GM19372 (cell line): ENCODE measurements around the gene RBX1.
"Not testable (repeated sequence)": the region's sequence is repeated elsewhere in the genome, so short reads cannot be mapped to it uniquely, and the experiment has no call there.

Experiments
- ATAC-seq: cut with Tn5 transposase; IDR thresholded peaks from one replicate; pipeline ENCODE4 v1.9.1; 2021; ENCODE audit warnings: mild to moderate bottlenecking, low read depth, moderate library complexity; ENCODE audit not compliant: unreplicated experiment

Gene RBX1

DNA sequence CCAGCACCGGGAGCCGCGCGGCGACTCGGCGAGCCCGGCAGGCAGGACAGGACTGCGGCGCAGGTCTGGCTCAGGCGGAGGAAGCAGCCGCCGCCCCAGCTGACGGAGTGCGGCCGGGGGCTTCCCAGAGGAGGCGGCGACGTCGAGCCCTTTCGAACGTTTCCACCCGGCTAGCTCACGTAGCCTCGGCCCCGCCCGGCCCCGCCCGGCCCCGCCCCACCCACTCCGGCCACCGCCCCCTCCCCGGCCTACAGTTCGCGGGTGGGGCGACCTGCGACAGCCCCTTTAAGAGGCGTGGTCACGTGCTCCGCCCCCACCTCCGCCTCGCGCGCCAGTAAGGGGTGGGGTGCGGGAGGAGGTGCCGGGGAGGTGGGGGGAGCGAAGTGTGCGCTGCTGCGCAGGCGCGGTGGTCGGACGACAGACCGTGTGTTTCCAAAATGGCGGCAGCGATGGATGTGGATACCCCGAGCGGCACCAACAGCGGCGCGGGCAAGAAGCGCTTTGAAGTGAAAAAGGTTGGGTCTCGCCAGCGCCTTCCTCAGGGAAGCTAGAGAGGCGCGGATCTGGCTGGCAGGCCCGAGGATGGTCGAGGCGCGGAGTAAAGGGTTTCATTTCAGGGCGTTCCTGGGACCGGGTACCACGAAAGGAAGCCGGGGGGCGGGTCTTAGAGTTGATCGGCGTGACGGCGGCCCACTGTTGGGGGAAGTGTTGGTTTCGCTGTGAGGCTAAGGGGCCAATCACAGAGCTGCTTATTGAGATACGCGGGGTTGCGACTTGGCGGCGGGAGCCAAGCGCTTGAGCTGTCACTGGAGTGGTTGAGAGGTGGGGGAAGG lies at the start of gene RBX1:
Gene RBX1 (plus strand): TSS at position 417 of the 833 bp plus-strand sequence. CDS start 21 bp downstream, at position 438.
- peak; percentile 72 for ATAC-seq

DNA sequence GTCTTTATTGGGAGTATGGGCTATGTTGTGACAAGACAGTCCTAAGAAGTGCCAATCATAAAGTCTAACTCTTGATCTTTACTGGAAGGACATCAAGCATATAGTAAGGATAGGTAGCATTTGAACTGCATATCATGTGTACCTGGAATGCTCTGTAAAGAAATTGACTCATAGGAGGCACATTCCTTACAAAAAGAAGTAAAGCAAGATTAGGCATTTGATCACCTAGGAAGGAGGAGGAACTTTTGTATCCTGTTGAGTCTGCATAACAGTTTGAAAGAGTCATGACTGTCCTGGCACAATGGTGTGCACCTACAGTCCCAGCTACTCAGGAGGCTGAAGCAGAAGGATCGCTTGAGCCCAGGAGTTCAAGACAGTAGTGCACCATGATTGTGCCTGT lies 47.1 kb upstream of the RBX1 start:
- ATAC-seq, result no peak

DNA sequence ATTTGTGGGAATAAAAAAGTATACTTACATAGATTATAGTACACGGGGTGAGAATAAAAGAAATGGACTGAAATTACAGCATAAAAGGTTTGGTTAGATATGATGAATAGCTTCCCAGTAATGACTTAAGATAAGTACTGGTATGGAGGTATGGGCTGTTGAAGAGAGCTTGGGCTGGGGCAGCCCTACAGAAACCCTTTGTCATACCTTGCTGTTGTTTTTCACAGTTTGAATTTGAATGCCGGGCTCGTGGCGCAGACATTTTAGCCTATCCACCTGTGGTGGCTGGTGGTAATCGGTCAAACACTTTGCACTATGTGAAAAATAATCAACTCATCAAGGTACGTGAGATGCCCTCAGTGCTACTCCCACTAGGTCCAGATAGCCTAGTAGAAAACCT lies 42.3 kb upstream of the RBX1 start:
- ATAC-seq, result no peak

DNA sequence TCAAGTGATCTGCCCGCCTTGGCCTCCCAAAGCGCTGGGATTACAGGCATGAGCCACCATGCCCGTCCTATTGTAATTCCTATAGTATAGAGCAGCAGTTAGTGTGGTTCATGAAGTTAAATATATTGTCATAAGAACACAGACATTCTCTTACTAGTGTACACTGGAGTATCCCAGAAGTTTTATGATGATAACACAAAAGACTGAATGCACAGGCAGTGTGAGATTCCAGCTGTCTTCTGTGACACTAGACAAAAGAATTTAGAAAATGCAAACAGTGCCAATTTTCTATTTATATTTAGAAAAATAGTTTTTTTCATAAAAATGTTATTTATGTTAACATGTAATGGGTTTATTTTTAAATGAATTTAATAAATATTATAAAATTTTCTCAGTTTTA lies 39.4 kb upstream of the RBX1 start:
- no peak for ATAC-seq

DNA sequence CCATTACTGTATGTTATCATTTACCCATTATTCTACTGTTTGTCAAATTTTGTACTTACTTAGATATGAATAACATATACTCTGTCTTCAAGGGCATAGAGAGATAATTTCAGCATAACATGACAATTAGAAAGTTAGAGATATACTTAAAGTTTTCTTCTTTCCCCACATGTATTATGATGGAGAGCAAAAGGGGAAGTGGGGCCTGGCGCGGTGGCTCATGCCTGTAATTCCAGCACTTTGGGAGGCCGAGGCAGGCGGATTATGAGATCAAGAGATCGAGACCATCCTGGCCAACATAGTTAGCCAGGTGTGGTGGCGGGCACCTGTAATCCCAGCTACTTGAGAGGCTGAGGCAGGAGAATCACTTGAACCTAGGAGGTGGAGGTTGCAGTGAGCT lies 38.2 kb upstream of the RBX1 start:
- not testable (repeated sequence) for ATAC-seq

DNA sequence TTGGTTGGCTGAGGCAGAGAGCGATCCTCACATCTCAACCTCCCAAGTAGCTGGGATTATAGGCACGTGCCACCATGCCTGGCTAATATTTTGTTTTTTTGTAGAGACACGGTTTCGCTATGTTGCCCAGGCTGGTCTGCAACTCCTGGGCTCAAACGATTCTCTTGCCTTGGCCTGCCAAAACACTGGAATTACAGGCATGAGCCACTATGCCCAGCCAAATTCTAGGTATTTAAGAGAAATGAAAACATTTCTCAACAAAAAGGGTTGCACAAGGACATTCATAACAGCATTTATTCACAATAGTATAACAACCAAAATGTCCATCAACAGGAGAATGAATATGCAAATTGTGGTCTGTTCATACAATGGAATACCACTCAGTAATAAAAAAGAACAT lies 31.7 kb upstream of the RBX1 start:
- no peak for ATAC-seq

DNA sequence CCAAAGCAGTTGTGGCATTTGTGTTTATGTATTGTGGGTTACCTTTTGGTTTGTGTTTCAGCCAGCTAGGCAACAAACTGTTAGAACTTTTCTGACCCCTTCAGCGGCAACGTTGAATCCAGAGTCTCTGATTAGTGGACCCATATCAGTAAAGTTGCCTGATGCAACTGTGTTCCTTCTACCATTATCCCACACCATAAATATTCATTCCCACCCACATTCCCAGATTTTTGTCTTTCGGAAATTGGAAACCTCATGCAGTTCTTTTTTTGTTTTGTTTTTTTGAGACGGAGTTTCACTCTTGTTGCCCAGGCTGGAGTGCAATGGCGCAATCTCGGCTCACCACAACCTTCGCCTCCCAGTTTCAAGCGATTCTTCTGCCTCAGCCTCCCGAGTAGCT lies 30.7 kb upstream of the RBX1 start:
- no peak for ATAC-seq

DNA sequence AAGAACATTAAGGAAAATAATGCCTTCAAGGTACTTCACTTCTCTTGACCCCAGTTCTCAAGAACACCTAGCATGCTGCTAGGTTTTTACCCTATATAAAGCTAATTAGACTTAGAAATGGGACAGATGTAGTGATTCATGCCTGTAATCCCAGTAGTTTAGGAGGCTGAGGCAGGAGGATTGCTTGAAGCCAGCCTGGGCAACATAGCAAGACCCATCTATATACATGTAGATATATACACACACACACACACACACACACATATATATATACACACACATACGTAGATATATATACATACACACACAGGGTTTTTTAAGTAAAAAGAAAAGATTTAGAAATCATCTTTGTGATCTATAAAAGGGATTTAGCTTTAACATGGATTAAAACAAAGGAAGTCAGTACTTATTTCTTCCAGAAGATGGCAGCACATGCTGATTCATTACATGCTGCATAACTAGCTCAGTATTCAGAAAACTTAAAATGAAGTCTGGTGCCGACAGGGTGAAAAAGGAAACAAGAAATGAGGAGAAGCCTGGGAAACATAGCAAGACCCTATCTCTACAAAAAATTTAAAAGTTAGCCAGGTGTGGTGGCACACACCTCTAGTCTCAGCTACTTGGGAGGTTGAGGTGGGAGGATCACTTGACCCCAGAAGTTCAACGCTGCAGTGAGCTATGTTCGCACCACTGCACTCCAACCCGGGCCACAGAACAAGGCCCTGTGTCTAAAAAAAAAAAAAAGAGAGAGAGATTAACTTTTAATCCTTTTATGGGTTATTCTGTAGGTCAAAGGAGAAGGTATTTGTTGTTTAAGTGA lies 28.5 kb upstream of the RBX1 start:
- no peak for ATAC-seq

DNA sequence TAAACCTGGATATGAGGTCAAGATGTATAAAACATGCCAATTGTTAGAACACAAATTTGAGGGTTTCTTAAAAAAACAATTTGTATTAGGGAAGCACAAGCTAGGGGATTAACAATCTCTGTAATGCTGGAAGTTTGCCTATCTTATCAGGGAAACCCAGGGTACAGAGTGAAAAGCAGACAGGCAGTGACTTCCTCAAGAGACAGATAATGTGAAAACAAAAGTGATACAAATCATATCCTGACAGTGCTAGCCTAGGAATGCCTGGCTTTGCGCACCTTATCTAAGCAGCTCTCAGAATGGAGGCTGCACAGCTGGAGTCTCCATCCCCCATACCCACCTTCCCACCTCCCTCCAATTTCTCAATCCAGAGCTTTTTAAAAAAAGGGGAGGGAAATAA lies 22.5 kb upstream of the RBX1 start:
- ATAC-seq, result no peak

DNA sequence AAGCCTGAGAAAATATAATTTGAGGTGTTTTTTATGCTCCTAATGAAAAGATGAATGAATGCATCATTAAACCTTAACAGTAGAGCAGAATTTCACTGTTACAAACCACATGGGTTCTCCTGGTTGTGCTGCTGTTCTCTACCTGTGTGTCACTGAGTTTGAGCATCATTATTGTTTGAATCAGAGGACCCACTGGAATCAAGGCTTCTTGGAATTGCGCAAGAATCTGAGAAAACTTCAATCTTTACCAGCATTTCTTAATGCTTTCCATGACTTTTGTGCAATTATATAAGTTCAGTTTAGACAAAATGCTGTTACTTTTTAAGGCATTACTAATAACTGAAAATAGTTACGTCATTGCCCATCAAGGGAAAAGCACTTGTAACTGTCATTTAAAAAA lies 18.8 kb upstream of the RBX1 start:
- ATAC-seq, result no peak

DNA sequence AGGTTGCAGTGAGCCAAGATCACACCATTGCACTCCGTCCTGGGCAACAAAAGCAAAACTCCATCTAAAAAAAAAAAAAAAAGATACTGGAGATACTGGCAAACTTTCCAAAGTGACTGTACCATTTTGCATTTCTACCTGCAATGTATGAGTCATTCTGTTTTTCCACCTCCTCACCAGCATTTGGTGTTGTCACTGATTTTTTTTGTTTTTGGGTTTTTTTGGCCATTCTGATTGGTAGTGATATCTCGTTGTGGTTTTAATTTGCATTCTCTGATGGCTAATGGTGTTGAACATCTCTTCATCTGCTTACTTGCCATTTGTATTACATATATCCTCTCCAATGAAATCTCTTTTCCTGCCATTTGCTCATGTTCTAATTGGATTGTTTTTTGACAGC lies 12.0 kb upstream of the RBX1 start:
- ATAC-seq, result no peak

DNA sequence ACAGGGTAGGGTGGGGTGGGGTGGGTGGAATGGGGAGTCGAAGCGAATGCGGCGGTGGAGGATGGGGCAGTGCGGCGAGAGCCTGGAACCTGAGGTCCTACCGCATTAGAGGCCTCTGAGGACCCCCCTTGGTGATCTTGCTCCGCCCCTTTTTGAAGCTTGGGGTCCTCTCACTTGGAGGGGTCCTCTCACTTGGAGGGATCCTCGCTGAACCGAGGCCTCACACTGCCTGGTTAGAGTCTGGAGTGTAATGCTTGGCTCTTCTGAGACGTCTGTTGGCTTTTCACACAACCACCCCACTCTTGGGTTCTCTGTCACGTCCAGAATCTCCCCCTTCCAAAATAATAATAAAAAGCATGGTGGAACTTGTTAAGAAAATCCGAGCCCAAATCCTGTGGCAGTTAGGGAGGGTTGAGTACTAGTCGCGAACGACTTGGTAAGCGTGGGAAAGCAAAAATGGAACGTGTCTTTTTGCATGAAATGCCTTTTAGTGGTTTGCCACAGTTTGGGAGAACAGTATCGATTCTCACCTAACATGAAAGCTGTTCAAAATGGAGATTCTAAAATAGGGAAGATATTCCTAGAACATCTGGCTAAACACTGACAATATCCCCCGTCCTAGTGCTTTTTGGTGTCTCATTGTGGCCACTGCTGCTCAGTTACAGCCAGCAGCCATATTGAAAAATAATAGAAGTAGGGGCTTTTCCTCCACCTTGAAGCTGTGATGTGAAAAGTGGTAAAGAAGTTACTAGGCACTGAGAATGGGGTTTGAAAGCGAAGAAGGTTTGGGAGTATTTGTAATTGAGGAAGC lies 822 bp downstream of the RBX1 start:
- no peak for ATAC-seq

DNA sequence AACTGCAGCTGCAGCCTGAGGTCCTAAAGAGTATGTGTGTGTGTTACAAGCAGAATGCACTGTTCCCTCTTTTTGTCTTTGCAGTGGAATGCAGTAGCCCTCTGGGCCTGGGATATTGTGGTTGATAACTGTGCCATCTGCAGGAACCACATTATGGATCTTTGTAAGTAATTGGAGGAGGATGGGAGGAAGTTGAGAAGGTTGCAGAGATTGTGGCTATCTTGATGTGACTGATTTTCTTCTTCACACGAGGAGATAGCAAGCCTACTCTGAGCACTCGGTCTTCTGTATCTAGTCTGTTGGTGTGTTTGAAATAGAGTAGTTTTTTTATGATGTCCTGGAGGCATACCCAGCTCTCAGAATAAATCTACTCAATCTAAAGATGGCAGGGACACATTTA lies 2.3 kb downstream of the RBX1 start:
- ATAC-seq, result no peak

DNA sequence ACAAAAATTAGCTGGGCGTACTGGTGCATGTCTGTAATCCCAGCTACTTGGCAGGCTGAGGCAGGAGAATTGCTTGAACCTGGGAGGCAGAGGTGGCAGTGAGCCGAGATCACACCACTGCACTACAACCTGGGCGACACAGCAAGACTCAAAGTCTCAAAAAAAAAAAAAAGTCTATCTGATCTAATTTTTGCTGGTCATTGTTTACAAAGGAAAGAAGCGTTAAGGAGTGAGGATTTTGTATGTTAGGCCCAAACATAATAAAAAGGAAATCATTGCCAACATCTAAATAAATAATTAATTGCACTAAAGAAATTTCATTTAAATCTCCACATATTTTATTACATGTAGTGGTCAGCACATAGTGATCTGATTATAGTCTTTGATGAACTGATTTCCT lies 2.9 kb downstream of the RBX1 start:
- no peak for ATAC-seq

DNA sequence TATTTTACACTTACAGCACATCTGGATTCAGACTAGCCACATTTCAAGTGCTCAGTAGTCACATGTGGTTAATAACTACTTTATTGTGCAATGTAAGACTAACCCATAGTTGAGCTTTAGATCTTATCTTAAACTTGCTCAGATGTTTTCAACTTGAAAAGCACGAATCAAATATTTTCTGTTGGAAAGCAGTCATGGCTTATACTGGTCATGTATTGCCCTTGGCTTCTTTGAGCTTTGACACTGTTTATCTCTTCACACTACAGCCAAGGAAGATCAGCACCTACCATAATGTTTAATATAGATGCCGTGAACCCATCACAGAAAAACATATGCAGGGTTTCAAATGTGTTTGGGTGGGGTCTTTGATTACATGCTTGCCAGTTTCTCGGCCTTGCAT lies 4.4 kb downstream of the RBX1 start:
- ATAC-seq, result no peak

DNA sequence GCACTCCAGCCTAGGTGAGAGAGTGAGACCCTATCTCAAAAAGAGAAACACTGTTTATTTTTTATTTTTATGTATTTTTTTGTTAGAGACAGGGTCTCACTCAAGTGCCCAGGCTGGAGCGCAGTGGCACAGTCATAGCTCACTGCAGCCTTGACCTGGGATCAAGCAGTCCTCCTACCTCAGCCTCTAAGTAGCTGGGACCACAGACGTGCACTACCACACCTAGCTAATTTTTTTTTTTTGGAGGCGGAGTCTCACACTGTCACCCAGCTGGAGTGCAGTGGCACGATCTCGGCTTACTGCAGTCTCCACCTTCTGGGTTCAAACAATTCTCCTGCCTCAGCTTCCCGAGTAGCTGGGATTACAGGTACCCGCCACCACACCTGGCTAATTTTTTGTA lies 6.4 kb downstream of the RBX1 start:
- ATAC-seq, result no peak

DNA sequence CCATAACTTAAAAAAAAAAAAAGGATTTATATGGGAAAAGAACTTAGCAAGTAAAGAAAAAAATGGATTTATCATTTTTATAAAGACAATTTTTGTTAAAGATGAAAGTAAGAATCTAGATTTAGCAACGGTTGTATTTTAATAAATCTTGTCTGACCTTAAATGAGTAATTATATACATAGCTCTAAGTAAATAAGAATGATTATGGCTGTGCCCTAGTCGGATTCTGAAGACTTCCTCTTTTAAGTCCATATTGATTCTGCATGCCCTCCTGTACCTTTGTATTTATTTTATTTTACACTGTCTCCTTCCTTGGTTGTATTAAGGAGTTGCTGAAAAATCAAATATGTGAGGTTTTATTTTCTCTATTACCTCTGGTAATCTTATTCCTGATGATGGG lies 7.1 kb downstream of the RBX1 start:
- no peak for ATAC-seq

DNA sequence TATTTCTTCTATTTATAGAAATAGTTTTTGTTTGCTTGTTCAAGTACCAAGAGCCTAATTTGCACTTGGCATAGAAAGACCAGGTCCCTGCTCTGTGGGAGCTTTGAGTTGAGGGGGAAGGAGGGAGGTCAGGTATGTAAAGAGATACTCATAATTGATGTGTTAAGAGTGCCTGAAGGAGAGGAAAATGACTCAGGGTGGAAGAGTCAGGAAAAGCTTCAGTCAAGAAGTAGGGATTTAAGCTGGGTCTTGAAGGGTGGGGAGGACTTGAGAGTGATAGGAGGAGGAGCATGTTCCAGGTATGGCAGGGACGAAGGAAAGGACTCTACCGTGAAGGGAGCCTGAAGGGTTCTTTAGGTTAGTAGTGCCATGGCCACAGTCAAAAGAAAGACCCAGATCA lies 9.0 kb downstream of the RBX1 start:
- ATAC-seq, result no peak

DNA sequence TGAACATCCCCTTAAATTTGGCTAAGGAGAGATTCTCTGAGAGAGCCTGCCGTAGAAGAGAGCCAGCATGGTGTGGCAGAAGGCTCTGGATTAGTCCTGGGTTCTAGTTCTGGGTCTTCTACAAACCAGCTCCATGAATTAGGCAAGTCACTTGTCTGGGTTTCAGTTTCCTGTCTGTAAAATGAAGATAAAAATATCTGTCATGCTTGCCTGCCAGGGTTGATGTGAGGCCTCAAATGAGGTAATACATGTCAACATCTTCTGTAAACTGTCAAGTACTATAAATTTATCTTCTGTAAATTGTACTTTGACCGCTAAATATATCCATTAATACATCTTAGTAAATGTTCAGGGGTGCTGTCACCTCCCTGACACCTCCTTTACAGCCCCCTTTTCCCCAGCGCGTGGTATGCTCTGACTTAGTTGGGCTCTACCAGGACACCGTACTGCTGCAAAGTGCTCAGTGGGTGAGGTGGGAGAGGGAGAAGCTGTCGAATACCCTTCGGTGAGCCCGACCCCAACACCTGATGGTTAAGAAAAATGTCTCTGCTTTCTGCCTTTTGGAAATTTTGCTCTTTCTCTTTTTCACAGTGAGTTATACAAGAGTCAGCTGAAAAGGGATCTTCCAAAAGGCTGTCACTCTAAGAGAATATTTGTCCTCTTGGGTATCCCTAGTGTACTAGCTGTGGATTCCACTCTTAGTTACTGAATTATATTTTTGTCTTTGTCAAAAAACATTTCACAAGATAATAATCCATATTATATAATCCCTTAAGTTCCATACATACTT lies 15.0 kb downstream of the RBX1 start:
- no peak for ATAC-seq

DNA sequence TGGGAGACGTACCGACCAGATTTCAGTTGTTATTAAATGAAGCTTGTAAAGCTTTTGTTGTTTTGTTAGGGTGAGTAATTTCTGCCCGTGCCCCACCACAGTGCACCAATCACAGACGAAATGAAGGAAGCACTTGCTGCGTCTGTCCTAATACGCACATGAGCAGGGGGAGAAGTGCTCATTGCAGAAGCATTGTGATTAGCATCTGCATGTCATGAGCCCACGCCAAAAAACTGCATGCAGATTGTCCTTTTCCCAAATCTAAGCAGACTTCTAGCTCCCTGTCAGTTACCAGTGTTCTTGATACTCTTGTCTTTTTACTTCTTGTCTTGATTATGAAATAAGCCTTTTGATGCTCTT lies 15.5 kb downstream of the RBX1 start:
- ATAC-seq, result no peak
